Neural progenitor cell (in vitro differentiated cells): ENCODE results near the gene TYW5. TPM values are rescaled to one million over a fixed set of nuclear protein-coding genes. Genes with fewer than 3 reads are reported as not detected.
A peak's percentile ranks its signal among the peaks of the same experiment; 100 is the strongest.

Experiments
- DNase-seq: peaks from one replicate; pipeline ENCODE4 v3.0.0-alpha.2; 2016; ENCODE audit warnings: low spot score
- H2AFZ ChIP-seq: fragments of 200-600 bp; sonication (generic); replicated peaks from 2 replicates; pipeline ENCODE4 v1.6.1; 2016; ENCODE audit warnings: antibody characterized with exemption
- H3F3A ChIP-seq: fragments of 200-600 bp; sonication (generic); 2 replicates; pipeline ENCODE4 v1.6.1; 2016; ENCODE audit warnings: antibody characterized with exemption, low read depth
- H3K27ac ChIP-seq: fragments of 200-600 bp; sonication (generic); 2 replicates; pipeline ENCODE4 v1.5.1; 2016; ENCODE audit warnings: mild to moderate bottlenecking
- H3K27me3 ChIP-seq: fragments of 200-600 bp; sonication (generic); 2 replicates; pipeline ENCODE4 v1.6.1; 2016; ENCODE audit warnings: mild to moderate bottlenecking, moderate library complexity
- H3K36me3 ChIP-seq: fragments of 200-600 bp; sonication (generic); 2 replicates; pipeline ENCODE4 v1.5.1; 2016
- H3K4me1 ChIP-seq: fragments of 200-600 bp; sonication (generic); 2 replicates; pipeline ENCODE4 v1.6.1; 2016; ENCODE audit warnings: mixed run types
- H3K4me2 ChIP-seq: fragments of 200-600 bp; sonication (generic); 2 replicates; pipeline ENCODE4 v1.6.1; 2016
- H3K4me3 ChIP-seq: fragments of 200-600 bp; sonication (generic); 2 replicates; pipeline ENCODE4 v1.5.1; 2016
- H3K79me2 ChIP-seq: fragments of 200-600 bp; sonication (generic); 2 replicates; pipeline ENCODE4 v1.6.1; 2016; ENCODE audit warnings: low read depth
- H3K9ac ChIP-seq: fragments of 200-600 bp; sonication (generic); 2 replicates; pipeline ENCODE4 v1.6.1; 2016
- H3K9me3 ChIP-seq: fragments of 200-600 bp; sonication (generic); 2 replicates; pipeline ENCODE4 v1.5.1; 2016; ENCODE audit warnings: low read depth
- H4K20me1 ChIP-seq: fragments of 200-600 bp; sonication (generic); 2 replicates; pipeline ENCODE4 v1.6.1; 2016; ENCODE audit warnings: low read depth
- H3K27ac Mint-ChIP-seq: 3 replicates; pipeline ENCODE4 v1.8.0; 2021; ENCODE audit warnings: mixed read lengths
- H3K27me3 Mint-ChIP-seq: 2 replicates; pipeline ENCODE4 v1.8.0; 2022; ENCODE audit warnings: low read depth, mild to moderate bottlenecking, inconsistent platforms, moderate library complexity, mixed read lengths; ENCODE audit not compliant: insufficient read depth
- H3K36me3 Mint-ChIP-seq: 3 replicates; pipeline ENCODE4 v1.8.0; 2021; ENCODE audit warnings: mixed read lengths
- H3K4me1 Mint-ChIP-seq: 3 replicates; pipeline ENCODE4 v1.8.0; 2021; ENCODE audit warnings: mixed read lengths
- H3K4me3 Mint-ChIP-seq: 3 replicates; pipeline ENCODE4 v1.8.0; 2021; ENCODE audit warnings: mild to moderate bottlenecking, moderate library complexity, mixed read lengths
- H3K9me3 Mint-ChIP-seq: 3 replicates; pipeline ENCODE4 v1.8.0; 2020; ENCODE audit warnings: mixed read lengths
- EZH2 ChIP-seq: fragments of 200-600 bp; sonication (generic); IDR thresholded peaks from 2 replicates; pipeline ENCODE4 v1.6.1; 2017; ENCODE audit warnings: antibody characterized with exemption, mild to moderate bottlenecking, moderate library complexity
- EZH2phosphoT487 ChIP-seq: fragments of 200-600 bp; sonication (generic); IDR thresholded peaks from 2 replicates; pipeline ENCODE4 v1.6.1; 2017; ENCODE audit warnings: antibody characterized with exemption
- total RNA-seq: library from RNA; depleted of rRNA; stranded (reverse); fragments of >200 nt; gene quantifications from 2 replicates; pipeline ENCODE4 v1.2.3, GENCODE V29; 2015; ENCODE audit warnings: low replicate concordance
- TF ChIP-seq, protein P1 (sequence below): fragments of 200-600 bp; sonication (generic); IDR thresholded peaks from 2 replicates; pipeline ENCODE4 v1.5.1; 2017; ENCODE audit warnings: antibody characterized with exemption, mild to moderate bottlenecking

The TYW5 gene
- total RNA-seq, 1 donor from 2014 or later, result 25.0 TPM

DNA sequence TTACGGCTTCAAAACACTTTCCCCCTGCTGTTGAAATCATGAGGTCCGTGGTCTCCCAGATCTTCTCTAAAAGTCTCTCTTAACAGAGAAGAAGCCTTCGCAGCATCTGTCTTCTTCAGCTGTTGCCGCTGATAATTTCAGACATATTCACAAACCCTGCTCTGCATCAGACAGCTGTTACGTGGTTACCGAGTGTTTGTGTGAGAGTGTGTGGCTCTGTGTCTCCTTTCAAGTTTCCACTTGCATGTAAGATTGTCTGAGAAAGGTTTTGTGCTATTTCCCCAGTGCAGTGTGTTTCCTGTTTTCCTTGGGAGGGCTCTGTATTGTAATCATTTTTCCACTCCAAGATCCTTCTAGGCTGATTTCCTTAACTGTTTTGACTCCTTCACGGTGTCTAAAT lies 32.9 kb upstream of the TYW5 start:
- no peaks in the 10 kb centered on the region for H3K9me3 Mint-ChIP-seq

GRCh38 chr2:199987586-199987985 lies 32.3 kb upstream of the TYW5 start:
- H3K36me3 ChIP-seq, result no peaks in the 10 kb centered on the region
- no peak overlapping the region for H3K4me3 ChIP-seq
- H3K27me3 Mint-ChIP-seq, result no peaks in the 10 kb centered on the region
- H3K27ac Mint-ChIP-seq, result no peak overlapping the region
- no peaks in the 10 kb centered on the region for H4K20me1 ChIP-seq
- H3K4me3 Mint-ChIP-seq, result no peak overlapping the region
- DNase-seq, result no peak
- no peak overlapping the region for H3K4me2 ChIP-seq
- H3K27ac ChIP-seq, result no peak overlapping the region
- TF ChIP-seq EZH2 (no peak), EZH2phosphoT487 (no peak)
- TF ChIP-seq, protein P1, sequence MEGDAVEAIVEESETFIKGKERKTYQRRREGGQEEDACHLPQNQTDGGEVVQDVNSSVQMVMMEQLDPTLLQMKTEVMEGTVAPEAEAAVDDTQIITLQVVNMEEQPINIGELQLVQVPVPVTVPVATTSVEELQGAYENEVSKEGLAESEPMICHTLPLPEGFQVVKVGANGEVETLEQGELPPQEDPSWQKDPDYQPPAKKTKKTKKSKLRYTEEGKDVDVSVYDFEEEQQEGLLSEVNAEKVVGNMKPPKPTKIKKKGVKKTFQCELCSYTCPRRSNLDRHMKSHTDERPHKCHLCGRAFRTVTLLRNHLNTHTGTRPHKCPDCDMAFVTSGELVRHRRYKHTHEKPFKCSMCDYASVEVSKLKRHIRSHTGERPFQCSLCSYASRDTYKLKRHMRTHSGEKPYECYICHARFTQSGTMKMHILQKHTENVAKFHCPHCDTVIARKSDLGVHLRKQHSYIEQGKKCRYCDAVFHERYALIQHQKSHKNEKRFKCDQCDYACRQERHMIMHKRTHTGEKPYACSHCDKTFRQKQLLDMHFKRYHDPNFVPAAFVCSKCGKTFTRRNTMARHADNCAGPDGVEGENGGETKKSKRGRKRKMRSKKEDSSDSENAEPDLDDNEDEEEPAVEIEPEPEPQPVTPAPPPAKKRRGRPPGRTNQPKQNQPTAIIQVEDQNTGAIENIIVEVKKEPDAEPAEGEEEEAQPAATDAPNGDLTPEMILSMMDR, result no peak
- no peaks in the 10 kb centered on the region for H3K9me3 Mint-ChIP-seq
- no peaks in the 10 kb centered on the region for H3K36me3 Mint-ChIP-seq
- no peaks in the 10 kb centered on the region for H3K9me3 ChIP-seq
- no peak overlapping the region for H2AFZ ChIP-seq
- no peaks in the 10 kb centered on the region for H3K27me3 ChIP-seq
- no peak overlapping the region for H3K9ac ChIP-seq
- H3K79me2 ChIP-seq, result no peaks in the 10 kb centered on the region
- no peaks in the 10 kb centered on the region for H3F3A ChIP-seq
- H3K4me1 Mint-ChIP-seq, result peaks cover 6% of the 10 kb centered on the region
- no peaks in the 10 kb centered on the region for H3K4me1 ChIP-seq

More for the DNA sequence above, 32.9 kb upstream of the TYW5 start:
- Histone ChIP-seq H3K9ac (no peak overlapping the region), H3K27ac (no peak overlapping the region), H3K4me1 (no peaks in the 10 kb centered on the region), H3K79me2 (no peaks in the 10 kb centered on the region), H3K4me3 (no peak overlapping the region), H3K4me2 (no peak overlapping the region), H2AFZ (peak overlapping the region; percentile 20), H3F3A (no peaks in the 10 kb centered on the region), H3K36me3 (no peaks in the 10 kb centered on the region), H4K20me1 (no peaks in the 10 kb centered on the region), H3K9me3 (no peaks in the 10 kb centered on the region), H3K27me3 (no peaks in the 10 kb centered on the region)
- Mint-ChIP-seq H3K4me1 (peaks cover 2% of the 10 kb centered on the region), H3K27ac (no peak overlapping the region), H3K4me3 (no peak overlapping the region), H3K27me3 (no peaks in the 10 kb centered on the region), H3K36me3 (no peaks in the 10 kb centered on the region)
- no peak for DNase-seq
- TF ChIP-seq EZH2phosphoT487 (no peak), EZH2 (no peak)
- TF ChIP-seq, protein P1, result no peak

DNA sequence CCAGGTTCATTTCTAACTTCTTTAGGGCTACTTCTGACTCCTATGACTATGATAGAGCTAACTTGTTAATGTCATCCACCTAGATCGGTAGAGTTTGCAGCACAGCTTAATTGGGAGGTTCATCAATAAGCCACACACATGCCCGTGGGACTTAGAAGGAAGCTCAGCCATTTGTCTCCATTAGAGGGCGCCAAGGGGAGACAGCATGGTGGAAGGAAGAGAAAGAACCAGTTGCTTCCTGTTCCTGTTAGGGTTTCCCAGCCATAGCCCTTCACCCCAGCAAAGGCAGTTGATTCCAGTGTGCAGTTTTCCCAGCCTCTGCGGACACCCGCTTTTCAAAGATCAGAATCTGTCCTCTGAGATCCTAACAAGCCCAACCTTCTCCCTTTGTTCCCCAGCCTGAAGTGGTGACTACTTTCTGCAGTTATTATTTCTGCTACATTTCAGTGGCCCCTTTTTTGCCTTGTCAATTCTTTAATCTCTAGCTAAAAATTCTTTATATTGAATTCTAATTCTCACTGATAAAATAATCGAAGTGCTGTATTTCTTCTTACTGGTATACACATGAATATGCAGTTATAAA lies 30.4 kb upstream of the TYW5 start:
- Histone ChIP-seq H3K4me3 (no peak overlapping the region), H2AFZ (peak overlapping the region; percentile 93), H3K9ac (no peak overlapping the region), H3K79me2 (no peaks in the 10 kb centered on the region), H3K27ac (no peak overlapping the region), H3K36me3 (no peaks in the 10 kb centered on the region), H3F3A (no peaks in the 10 kb centered on the region), H4K20me1 (no peaks in the 10 kb centered on the region), H3K27me3 (no peaks in the 10 kb centered on the region), H3K9me3 (no peaks in the 10 kb centered on the region), H3K4me2 (no peak overlapping the region), H3K4me1 (no peaks in the 10 kb centered on the region)
- H3K36me3 Mint-ChIP-seq, result no peaks in the 10 kb centered on the region
- no peak overlapping the region for H3K4me3 Mint-ChIP-seq
- no peaks in the 10 kb centered on the region for H3K27me3 Mint-ChIP-seq
- peak; percentile 71 for DNase-seq
- peaks cover 16% of the 10 kb centered on the region for H3K4me1 Mint-ChIP-seq
- no peaks in the 10 kb centered on the region for H3K9me3 Mint-ChIP-seq
- peak overlapping the region; percentile 57 for H3K27ac Mint-ChIP-seq
- no peak for TF ChIP-seq EZH2phosphoT487
- TF ChIP-seq, protein P1, result peak; percentile 72
